ENCODE results near the gene TNS3.
A peak's percentile ranks its signal among the peaks of the same experiment; 100 is the strongest.
"Not testable (repeated sequence)": the region's sequence is repeated elsewhere in the genome, so short reads cannot be mapped to it uniquely, and the experiment has no call there.

TNS3 gene

DNA sequence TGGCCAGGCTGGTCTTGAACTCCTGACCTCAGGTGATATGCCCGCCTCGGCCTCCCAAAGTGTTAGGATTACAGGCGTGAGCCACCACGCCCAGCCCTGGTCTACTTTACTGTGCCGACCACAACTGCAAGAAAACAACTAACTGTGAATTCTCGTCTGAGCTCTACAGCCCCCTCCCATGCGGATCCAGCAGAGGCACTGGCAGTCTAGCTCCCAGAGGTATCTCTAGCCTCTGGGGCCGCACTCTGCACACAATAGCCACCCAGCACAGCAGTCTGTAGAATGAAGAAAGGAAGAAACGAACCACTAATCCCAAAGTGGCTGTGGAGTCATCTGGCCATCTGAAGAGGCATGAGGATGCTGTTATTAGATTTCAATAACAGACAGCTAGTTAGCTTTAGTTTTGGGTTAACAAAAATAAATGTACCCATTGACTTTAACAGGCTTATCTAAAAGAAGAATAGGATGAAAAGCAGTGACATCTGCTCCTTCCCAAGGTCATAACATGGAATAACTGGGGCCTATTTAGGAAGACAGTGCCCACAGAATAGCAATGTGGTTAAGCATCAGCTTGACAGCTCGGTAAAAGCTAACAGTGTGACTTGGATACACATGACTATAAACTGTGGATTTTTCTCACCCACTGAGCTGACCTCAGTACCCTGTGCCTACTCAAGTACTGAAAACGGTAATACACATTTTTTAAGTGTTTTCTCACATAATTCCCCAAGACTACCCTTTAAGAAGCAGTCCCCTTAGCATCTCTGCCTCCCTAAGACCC lies 131.9 kb downstream of the TNS3 start:
- no peak for DNase-seq (ENCODE audit: low spot score)

DNA sequence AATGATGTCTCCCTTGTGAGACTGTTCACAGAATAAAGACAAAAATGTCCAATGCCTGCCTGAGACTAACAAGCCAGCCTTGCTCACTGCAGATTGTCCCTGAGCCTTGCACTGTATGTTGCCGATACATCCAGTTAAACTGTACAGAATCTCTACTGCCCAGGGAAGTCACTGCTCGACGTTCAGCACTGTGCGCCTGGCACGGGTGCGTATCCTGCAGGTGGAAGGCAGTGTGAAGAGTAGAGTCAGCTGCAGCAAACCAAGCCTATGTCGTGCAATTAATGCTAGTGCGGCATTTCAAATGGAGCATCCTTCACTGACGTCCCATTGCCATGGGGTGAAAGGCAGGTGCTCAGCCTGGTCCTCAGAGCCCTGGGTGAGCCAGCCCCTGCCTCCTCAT lies 132.9 kb downstream of the TNS3 start:
- DNase-seq (ENCODE audit: low spot score), result no peak

DNA sequence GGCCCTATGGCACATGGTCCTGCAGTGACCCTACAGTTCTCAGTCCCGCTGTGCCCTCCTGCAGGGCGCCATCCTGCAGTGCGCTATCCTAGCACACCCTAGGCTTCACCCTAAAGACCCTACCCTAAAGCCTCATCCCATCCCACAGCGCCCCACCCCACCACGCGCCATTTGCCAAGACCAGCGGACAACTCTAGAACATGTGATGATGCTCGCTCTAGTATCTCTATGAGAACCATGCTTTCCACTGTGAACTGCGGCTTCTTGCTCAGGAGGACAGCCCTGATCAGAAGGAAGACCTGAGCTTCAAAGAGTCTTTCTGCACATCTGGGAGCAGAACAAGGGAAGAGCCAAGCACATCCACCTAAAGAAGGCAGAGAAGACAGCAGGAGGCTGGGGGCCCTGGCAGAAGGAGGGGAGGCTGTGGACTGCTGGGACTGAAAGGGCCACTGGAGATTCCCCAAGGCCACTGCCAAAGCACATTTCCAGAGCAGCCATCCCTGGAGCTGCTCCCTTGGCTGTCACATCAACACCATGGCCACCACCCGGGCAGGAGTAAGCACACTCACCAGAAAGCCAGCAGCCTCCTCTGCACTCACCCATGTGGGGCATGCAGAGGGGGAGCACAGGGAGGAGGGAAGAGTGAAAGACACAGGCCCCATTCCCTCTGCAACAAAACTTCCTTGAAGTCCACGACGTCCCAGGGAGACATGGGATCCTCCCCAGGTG lies 134.1 kb downstream of the TNS3 start:
- DNase-seq (ENCODE audit: low spot score), result no peak

DNA sequence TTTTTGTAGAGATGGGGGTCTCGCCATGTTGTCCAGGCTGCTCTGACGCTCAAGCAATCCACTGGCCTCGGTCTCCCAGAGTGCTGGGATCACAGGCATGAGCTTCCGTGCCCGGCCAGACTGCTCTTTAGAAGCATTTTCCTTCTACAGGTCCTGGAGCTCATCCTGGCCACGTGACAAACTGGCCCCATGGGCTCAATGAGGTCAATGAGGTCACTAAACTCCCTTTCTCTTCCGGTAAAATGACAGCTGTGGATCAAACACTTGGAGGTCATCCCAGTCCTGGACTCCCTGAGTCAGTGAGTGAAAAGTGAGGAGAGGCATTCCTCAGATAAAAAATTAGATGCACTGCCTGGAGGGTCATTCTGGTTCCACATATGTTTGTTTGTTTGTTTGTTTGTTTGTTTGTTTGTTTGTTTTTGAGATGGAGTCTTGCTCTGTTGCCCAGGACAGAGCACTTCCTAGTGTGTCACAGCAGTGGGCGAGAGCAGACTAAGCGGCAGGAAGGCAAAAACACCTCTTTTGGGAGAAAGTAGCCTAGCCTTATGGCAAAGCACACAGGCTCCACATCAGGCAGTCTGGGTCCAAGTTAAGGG lies 134.9 kb downstream of the TNS3 start:
- DNase-seq (ENCODE audit: low spot score), result no peak

DNA sequence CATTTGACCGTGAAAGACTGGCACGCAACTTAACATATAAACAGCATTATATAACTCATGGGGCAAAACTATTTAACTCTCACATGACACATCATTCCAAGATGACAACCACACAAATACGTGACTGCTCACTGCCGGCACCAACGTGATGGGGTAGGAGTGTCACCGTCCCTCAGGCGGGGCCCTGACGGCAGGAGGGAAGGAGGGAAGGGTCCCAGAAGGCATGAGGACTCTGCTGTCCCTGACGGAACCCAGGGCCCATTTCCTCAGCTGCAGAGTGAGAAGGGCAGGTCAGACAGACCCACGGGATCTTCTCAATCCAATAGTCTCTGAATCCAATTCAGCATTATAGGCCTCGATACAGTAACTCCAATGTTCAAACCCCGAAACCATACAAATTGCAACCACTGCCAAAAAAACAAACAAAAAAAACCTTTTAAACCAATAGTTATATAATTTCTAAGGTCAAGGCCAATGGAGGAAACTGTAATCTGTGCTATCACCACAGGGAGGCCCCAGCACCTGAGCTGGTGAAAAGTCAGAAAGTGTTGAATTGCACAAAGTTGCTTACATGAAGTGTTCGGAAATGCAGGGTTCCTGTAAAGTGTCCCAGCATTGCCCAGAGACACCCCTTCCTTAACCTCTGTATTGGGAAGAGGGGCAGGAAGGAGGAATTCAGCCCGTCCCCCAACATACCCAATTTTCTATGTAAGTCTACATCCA lies 137.4 kb downstream of the TNS3 start:
- DNase-seq (ENCODE audit: low spot score), result peak; percentile 34

DNA sequence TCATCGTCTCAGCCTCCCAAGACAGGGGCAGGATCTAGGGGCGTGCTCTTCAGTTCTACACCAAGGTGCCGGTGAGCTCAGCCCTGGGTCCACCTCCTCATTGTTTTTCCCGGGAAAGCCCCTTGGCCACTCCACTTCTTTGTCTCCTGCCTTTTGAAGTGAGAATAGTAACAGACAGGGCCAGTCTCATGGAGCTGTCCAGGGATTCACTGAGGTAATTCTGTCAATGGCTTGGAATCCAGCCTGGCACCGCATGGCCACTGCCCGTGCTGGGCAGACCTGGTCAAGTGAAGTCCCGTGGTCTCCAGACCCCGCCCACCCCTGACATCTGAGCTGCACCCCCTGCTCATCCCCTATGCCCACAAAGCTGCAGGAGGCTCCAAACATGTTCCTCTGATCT lies 138.9 kb downstream of the TNS3 start:
- no peak for DNase-seq (ENCODE audit: low spot score)

DNA sequence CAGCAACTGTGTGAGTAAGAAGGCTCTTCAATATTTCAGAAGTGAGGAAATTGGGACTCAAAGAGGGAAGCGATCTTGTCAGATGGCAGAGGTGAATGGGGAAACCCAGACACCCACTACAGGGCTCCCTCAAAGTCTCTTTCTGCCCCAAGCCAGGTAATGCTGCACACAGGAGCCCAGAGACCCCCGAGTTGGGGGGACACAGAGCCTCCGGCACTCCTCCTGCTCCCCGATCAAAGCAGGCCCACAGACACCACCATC lies 139.4 kb downstream of the TNS3 start:
- no peak for DNase-seq (ENCODE audit: low spot score)

DNA sequence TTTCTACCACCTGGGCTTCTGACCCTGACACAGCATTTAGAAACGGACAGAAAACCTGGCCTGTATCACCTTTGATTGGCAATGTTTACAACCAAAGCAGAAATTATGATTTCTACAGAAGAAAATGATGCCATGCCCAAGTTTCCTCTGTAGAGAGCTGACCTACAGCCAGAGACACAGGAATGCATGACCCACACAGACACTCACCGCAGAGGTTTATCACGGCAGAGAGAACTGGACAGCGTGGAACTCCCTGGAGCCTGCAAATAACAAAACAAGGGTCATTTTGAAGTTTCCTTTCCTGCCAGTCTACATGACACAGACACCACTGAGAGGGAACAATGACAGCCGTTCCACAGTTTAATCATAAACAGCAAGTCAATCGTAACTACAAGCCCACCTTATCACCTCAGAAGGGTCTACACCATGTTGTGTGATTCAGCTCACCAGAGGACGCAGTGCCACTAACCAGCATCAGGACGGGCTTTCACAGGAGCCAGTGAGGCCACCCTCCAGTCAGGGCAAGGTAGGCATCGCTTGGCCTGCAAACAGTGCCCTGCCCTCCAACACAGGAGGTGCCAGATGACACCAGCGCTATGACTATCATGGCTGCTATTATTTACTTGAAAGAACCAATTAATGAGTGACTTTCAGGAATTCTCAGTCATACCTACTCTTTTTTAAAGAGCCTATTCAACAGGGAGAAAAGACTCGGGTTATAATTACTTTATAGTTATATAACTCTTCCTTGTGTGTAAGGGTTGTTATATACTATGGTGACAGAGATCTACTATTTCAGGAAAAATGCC lies 139.9 kb downstream of the TNS3 start:
- no peak for DNase-seq (ENCODE audit: low spot score)

DNA sequence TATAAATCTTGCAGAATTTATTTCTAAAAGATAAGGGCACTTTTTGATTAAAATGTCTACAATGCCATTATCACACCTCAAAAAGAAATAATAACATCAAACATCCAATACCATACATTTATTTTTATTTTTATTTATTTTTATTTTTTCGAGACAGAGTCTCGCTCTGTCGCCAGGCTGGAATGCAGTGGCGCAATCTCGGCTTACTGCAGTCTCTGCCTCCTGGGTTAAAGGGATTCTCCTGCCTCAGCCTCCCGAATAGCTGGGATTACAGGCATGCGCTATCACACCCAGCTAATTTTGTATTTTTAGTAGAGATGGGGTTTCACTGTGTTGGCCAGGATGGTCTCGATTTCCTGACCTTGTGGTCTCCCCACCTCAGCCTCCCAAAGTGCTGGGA lies 140.9 kb downstream of the TNS3 start:
- DNase-seq (ENCODE audit: low spot score), result not testable (repeated sequence)

DNA sequence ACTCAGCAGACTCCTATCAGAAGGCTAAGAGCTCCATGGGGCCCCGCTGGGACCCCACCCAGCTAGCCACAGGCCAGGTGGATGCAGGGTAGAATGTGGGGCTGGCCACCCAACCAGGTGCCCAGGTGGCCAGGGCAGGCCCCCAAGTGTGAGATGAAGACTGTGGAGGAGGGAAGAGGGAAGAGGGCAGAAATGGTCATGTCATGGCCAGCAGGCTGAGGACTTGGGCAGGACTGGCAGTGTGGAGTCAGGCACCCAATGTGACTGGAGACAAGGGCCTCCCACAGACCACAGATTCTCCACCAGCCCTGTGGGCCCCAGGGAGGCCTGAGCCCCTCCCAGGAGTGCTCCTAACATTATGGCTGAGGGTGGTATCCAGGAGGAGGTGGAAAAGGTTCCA lies 141.6 kb downstream of the TNS3 start:
- no peak for DNase-seq (ENCODE audit: low spot score)

DNA sequence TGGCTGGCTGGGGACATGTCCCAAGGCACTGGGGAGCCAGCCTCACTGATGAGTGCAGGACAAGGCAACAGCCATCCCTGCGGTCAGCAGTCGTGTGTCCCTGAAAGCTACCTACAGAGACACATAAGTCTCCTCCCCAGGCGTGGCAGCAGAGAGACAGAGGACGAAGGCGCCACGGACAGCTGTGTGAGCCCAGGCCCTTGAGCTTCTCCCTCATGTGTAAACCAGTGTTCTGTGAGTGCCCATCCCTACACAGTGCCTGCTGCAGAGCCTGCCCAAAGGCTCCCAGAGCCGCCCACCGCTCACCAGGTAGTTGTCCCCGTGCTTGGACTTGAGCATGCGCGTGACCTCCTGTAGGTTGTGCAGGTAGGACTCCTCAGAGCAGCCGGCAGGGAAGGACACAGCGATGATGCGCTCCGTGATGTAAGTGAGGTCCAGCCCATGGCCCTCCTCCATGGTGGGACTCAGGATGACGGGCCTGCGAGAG lies 142.7 kb downstream of the TNS3 start:
- DNase-seq (ENCODE audit: low spot score), result no peak

DNA sequence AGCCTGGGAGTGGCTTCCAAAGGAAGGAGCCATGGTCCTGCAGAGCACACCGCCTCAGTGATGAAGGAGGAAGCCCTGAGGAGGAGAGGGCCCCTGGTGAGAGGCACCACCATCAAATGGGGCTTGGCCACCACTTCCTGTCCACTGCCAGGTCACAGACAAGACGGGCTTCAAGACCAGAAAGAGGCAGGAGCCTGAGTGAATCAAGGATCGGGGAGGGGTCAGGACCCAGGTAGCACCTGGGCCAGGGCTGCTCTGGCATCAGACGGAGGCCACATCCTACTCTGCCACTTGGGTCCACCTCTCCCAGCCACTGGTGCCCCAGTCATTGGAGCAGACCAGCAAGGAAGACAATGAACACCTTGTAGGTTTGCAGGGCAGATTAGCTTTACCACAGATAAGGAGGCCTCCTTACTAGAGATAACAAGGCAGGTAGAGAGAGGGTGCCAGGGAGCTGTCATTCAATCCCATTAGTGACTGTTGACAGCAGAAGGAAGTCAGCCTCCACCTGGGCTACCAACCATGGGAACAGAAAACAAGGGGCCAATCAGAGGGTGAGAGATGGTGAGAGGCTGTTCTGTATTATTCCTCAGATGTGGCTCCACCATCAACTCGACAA lies 143.4 kb downstream of the TNS3 start:
- DNase-seq (ENCODE audit: low spot score), result no peak

DNA sequence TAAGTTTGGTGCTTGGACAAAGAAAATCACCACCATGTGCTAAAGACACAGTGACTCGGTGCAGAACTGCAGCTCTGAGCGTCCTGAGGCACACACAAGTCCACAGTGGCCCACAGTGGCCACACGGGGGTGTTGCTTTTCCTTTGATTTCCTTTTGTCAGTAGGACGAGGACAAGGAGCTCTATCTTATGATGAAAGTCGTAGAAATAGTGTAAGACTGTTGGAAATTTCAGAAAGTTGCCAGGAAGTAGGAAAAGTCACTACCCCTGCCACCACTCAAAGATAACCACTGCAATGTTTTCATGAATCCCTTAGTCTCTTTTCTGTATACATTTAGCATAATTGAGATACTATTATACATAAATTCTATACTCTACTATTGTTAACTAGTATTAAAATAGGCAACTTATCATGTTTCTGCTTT lies 146.0 kb downstream of the TNS3 start:
- DNase-seq (ENCODE audit: low spot score), result peak; percentile 84

DNA sequence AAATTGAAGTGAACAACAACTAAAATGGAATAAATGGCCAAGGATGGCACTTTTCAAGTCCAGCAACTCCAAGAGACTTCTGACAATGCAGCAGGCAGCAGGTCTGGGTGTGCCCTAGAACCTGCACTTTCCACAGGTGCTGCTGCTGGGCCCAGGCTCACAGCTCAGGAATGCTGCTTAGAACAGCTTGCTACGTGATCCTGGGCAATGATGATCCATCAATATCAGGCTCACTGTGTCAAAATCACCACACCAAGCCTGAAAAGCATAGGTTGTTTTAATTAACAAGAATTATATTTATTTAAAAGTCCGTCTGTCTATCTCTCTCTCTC lies 148.4 kb downstream of the TNS3 start:
- no peak for DNase-seq (ENCODE audit: low spot score)

DNA sequence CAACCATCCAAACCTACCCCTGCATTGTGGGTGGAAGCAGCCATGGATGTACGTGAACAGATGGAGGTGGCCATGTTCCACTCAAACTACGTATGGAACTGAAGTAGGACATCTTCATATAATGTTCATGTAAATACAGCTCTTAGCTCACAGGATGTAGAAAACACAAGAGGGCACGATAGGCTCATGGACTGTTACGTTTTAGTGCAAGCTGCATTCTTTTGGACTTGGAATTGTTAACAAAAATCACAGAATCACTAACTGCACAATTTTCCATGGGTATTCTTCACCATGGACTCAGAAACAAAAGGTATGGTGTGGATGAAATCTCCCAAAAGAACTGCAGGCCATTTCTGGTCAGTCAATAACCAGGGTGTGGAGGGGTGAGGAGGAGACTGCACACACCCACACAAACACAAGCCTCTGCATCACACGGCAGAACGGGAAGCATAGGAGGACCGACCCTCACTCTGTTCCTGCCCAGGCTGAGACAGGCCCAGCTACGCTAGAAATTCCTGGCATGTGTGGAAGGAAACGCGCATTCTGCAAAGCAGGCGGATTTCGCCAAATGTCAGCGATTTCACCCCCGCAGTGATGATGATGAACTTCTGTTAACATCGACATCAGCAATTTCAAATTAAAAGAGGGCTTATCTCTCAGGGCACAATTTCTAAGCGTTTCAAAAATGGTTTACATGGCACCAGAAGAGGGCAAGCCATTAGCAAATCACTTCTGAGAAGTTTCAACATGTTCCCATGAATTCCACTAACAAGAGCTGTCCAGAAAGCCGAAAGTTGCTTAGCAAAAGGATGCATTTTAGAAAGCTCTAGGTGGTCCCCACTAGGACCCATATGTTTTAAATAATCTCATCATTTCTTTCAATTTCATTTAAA lies 149.0 kb downstream of the TNS3 start:
- DNase-seq (ENCODE audit: low spot score), result no peak

DNA sequence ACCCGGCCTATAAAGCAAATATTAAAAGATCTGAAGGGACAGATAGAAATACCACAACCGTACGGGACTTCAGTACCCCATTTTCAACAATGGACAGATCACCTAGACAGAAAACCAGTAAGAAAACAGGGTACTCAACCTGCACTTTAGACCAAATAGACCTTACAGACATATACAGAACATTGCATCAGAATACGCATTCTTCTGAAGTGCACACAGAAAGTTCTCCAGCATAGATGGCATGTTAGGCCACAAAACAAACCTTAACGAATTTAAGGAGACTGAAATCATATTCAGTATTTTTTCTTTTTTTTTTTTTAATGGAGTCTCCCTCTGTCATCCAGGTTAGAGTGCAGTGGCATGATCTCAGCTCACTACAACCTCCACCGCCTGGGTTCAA lies 151.5 kb downstream of the TNS3 start:
- no peak for DNase-seq (ENCODE audit: low spot score)

DNA sequence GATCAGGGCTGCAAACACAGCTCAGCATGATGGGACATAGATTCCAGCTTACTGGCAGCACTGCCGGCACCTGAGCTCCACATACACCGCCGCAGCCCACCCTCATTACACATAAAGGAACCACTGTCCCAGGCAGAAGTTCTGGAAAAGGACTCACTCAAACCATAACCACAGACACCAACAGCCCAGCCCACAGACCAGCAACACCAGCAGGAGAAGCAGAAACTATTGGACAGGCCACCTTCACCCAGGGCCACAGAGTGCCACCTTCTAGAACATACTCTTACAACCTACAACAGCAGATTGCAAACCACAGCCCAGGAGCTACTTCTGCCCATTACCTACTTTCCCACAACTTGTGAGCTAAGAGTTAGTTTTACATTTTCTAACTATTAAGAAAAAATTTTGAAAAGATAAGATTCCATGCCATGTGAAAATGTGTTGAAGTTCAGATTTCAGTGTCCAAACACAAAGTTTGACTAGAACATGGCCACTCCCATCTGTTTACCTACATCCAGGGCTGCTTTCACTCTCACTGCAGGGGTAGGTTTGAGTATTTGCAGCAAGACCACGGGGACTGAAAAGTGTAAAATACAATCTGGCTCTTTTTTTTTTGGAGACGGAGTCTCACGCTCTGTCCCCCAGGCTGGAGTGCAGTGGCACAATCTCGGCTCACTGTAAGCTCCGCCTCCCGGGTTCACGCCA lies 153.0 kb downstream of the TNS3 start:
- DNase-seq (ENCODE audit: low spot score), result no peak

DNA sequence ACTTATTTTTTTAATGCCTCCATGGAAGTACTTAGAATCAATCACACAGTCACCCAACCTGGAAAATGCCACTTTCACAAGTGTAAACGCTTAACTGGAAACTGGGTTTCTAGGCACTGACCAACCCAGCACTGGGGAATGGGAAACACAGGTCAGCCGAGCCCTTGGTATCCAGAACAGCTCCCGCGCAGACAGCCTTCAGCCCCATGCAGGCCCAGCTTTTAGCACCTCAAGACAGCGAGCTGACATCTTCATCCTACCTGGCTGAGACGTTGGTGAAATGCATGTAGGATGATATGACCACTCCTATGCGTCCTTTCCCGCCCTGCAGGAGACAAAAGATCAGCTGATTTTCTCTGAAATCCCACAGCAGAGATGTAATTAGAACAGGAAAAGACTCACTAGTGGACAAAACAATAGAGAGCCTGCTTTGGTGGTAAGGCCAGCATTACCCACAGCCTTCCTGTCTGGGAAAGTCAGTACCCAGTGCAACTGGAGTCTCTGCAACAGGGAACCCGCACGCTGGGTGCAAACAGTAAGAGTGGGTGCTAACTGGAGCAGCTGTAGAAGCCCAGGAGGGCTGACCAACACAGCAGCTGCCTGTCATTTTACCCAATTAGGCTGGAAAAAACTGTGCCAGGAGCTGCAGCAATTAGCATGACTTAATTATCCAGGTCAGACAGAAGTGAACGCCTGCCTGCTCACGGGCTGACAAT lies 153.7 kb downstream of the TNS3 start:
- DNase-seq (ENCODE audit: low spot score), result peak; percentile 33

DNA sequence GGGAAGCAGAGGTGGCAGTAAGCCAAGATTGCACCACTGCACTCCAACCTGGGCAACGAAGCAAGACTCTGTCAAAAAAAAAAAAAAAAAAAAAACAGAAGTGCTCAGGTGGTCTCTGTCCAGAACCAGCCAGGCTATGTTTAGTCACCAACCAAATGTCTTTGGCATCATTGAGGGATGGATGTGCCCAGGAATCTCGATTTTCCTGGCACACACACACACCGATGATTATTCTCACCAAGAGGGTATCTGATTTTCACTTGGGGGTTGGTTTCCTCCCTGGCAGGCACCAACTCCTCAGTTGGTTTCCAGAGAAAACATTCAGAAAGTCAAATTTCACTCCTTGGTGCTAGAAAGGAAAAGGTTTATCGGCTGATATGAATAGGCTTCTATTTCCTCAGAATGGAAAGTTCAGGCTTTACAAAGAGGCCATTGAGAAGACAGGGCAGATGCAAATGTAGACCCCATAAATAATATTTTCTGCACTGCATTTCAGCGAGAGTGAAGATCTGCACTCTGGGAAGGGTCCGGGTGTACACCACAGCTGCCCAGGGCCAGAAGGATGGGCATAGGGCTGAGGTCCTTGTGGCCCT lies 154.8 kb downstream of the TNS3 start:
- DNase-seq (ENCODE audit: low spot score), result peak; percentile 34
